GM19468 (cell line): ENCODE results near the gene MLST8.

Experiments used
- ATAC-seq: cut with Tn5 transposase; IDR thresholded peaks from one replicate; pipeline ENCODE4 v1.9.1; 2021; ENCODE audit warnings: mild to moderate bottlenecking, moderate library complexity, moderate number of reproducible peaks; ENCODE audit not compliant: unreplicated experiment; ENCODE audit errors: extremely low read depth

Gene MLST8

GRCh38 chr16:2206420-2206779, 1.1 kb downstream of the MLST8 start:
- no peak for ATAC-seq

- ATAC-seq, result no peak
These were observed 1.7 kb downstream of the MLST8 start for GRCh38 chr16:2206780-2207433.

DNA sequence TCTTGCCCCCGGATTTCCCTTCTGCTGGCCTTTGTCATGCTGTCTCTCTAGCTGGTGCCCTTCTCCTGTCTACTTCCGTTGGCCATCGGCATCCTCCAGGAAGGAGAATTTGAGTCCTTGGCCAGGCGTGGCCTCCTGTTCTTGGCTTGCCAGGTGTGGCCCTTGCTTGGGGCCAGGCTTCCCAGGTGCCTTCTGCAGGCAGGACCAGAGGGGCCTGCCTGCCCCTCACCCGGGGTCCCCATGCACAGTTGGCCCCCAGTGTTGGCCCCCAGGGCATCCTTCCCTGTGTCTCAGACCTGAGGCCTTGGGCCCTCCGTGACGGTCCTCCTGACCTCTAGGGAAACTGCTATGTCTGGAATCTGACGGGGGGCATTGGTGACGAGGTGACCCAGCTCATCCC, 2.6 kb downstream of the MLST8 start:
- no peak for ATAC-seq

DNA sequence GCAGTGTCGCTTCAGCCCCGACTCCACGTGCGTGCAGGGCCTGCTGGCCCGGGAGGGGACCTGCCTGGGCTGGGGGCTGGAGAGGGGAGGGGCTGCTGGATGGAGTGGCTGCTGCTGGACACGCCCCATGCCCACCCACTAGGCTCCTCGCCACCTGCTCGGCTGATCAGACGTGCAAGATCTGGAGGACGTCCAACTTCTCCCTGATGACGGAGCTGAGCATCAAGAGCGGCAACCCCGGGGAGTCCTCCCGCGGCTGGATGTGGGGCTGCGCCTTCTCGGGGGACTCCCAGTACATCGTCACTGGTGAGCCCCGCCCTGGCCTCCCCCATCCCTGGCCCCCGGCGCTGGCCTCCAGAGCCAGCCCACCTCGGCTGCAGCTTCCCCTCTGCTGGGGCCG, 3.1 kb downstream of the MLST8 start:
- no peak for ATAC-seq

GRCh38 chr16:2208772-2209171, 3.5 kb downstream of the MLST8 start:
- ATAC-seq, result no peak

DNA sequence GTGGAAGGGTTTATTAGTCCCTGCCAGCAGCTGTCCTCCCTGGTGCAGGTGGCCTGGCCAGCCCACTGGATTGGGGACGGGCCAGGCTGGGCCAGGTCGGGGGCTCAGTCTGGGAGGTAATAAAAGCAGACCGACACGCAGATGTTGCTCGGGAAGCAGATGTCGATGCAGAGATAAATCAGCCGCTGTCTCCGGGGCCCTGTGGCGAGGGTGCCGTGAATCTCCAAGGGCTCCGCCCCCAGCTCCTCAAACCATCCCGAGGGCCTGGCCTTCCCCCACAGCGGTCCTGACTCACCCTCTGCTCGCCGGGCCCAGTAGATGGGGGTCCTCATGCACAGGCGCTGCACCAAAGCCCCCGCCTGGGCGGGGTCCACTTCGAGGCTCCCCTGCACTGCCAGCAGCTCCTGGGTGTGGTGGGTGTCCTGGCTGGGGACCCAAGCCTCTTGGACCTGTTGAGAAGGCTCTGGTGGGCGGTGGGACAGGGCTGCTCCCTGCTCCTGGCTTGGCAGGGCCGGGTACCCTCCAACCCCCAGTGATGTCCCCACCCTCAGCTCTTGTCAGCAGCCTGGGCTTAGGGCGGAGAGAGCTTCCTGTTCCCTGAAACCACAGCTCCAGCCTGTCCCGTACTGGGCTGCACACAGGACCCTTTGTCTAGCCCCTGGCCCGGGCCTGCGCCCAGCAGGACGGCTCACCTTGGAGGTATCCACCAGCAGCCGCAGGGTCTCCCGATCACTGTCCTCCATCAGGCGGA, 4.2 kb downstream of the MLST8 start:
- no peak for ATAC-seq

GRCh38 chr16:2210009-2210332, 4.7 kb downstream of the MLST8 start:
- ATAC-seq, result no peak

DNA sequence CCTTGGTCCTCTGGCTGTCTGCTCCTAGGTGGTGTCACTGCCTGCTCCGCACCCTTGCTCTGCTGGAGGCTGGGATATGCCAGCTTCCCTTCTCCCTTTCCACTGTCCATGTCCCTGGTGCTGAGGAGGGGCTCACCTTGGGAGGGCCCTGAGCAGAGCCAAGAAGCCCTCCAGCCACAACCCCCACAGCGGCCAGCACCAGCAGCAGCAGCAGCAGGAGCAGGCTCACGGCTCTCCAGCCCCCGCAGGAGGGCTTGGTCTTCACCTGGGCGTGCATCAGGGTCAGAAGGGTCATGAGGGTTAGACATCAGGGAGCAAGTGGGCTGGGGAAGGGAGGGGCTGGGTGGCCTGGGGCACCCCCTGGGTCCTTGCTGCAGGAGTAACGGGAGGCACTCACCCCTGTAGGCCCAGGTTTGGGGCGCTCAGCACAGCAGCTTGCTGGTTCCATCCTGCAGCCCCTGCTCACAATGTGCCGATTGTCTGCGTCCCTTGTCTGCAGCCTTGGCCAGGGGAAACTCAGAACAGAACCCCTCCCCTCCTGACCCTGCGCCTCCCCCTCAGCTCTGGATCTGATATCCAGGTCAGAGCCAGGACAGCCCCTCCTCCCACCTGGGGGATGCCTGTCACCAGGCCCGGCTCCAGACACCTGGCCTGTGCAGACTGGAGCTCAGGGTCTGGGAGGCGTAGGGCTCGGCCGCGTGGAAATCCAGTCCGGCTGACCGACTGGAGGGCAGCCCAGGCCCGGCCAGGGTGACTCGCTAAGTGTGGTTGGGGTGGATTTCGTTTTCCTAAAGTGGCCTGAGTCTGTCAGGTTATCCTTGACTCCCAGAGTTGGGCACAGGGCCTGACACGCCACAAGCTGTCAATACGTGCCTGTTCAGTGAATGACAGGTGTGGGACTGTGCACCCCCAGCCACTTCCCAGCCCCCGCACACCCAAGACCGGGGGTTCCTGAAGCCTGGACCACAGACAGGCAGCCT, 5.4 kb downstream of the MLST8 start, which contains the start of gene BRICD5:
Gene BRICD5 (minus strand): TSS at position 478 of the 980 bp plus-strand sequence. CDS start 30 bp downstream, at position 448.
- ATAC-seq, result no peak

GRCh38 chr16:2211923-2212347, 6.7 kb downstream of the MLST8 start:
- ATAC-seq, result no peak

DNA sequence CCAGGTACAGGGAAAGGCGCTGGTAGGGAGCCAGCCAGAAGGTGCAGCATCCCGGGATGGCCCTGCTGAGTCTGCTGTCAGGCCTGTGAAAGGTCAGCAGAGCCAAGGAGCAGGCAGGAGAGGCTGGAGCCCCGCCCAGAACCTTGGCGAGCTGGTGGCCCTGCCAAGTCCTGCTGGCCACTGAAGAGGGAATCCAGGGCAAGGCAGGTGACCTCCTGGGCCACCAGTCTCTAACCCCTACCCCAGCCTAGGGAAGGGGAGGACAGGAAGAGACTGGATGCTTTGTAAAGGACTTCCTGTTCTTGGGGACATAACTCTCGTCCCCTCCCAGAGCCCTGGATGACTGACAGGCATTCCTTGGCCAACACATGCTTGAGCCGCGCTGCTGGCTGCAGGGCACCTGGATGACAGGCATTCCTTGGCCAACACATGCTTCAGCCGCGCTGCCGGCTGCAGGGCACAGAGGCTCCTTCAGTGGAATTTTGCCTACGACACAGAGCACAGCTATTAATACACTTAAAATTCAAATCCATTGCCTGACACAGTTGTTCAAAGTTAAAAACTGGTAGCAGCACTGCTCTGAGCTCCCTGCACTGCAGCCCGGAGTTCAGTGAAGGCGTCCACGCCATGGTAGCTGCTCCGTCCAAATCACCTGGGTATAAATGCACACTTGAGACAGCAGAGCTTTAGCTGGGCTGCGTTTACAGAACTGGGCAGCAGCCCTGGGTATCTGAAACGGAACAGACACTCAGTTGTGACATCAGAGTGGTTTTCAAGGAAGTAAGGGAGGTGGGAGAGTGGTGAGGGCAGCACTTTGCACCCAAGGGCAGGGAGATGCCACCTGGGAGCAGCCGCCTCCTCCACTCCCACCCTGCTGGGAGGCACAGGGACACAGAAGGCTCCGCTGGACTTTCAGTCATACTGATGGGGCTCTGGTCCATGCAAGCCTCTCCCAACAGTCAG, 7.4 kb downstream of the MLST8 start:
- ATAC-seq, result no peak

- ATAC-seq, result no peak
These were observed 8.8 kb downstream of the MLST8 start for GRCh38 chr16:2213817-2214718.

- peak; percentile 69 for ATAC-seq
These were observed 9.4 kb downstream of the MLST8 start, which contains the start of gene PGP for GRCh38 chr16:2214719-2214968. Gene PGP (minus strand): TSS chr16:2214840. CDS start chr16:2214777, 63 bp downstream.

DNA sequence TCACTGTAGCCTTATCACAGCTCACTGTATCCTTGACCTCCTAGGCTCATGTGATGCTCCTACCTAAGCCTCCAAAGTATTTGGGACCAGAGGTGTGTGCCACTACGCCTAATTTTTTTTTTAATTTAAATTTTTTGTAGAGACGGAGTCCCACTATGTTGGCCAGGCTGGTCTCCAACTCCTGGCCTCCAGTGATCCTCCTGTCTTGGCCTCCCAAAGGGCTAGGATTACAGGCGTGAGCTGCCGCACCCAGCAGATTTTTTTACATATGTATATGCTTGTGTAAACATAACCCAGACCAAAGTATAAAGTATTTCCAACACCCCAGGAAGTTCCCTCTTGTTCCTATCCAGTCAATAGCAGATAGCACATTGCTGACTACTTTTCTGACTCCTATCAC, 11.1 kb downstream of the MLST8 start:
- no peak for ATAC-seq

DNA sequence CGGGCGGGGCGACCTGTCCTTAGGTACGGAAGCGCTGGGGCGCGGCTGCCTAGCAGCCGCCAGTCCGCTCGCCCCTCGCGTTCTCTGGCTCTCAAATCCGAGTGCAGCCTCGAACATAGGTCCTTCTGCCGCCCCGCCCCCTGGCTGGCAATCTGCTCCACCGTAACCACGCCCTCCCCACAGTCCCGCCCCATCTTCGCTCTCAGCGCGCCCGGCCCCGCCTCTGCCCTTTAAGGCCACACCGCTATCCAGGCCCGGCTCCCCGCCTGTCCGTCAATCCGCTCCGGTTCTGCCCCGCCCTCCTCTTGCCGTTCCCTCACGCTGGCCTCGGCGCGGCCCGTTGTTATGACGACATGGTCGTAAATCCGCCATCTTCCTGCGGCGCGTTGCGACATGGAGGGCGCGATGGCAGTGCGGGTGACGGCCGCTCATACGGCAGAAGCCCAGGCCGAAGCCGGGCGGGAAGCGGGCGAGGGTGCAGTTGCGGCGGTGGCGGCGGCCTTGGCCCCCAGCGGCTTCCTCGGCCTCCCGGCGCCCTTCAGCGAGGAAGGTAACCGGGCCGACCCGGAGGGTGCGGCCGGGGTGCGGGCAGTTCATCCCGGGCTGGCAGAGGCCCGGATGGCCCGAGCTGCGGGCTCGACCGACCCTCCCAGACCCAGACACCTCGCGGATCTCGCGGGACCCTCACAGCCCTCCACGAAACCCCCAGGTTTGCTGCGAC, 18.1 kb downstream of the MLST8 start, which contains the start of gene E4F1:
Gene E4F1 (plus strand): TSS at position 371 of the 721 bp plus-strand sequence. CDS start 23 bp downstream, at position 394.
- peak; percentile 80 for ATAC-seq

GRCh38 chr16:2223942-2224486, 18.8 kb downstream of the MLST8 start:
- ATAC-seq, result peak; percentile 10

- ATAC-seq, result no peak
These were observed 21.1 kb downstream of the MLST8 start for GRCh38 chr16:2226245-2226793.

- ATAC-seq, result no peak
These were observed 21.7 kb downstream of the MLST8 start for GRCh38 chr16:2226918-2227317.
